Lower lobe of right lung (tissue), 2 donors: Measurements from ENCODE around the gene RAB28. TPM values are rescaled to one million over a fixed set of nuclear protein-coding genes. Genes with fewer than 3 reads are reported as not detected.

ENCODE experiments used
- ATAC-seq, 2 donors: fragments of 200-7000 bp; cut with Tn5 transposase; one replicate each; pipeline ENCODE4 v1.9.1; 2020 to 2022; ENCODE audit warnings: mild to moderate bottlenecking in 2 of 2, moderate library complexity in 2 of 2
- DNase-seq: peaks from one replicate; pipeline ENCODE4 v3.0.0-alpha.2; 2020
- H3K27ac ChIP-seq: fragments of 200-600 bp; one replicate; pipeline ENCODE4 v1.8.0; 2022
- H3K27me3 ChIP-seq: fragments of 200-600 bp; one replicate; pipeline ENCODE4 v1.8.0; 2022; ENCODE audit warnings: low read depth
- H3K36me3 ChIP-seq: fragments of 200-600 bp; one replicate; pipeline ENCODE4 v1.8.0; 2022; ENCODE audit warnings: mild to moderate bottlenecking
- H3K4me1 ChIP-seq: fragments of 200-600 bp; one replicate; pipeline ENCODE4 v1.8.0; 2022
- H3K4me3 ChIP-seq: fragments of 200-600 bp; one replicate; pipeline ENCODE4 v1.8.0; 2022; ENCODE audit warnings: mild to moderate bottlenecking
- H3K9me3 ChIP-seq: fragments of 200-600 bp; one replicate; pipeline ENCODE4 v1.8.0; 2022
- CTCF ChIP-seq: fragments of 200-600 bp; IDR thresholded peaks from one replicate; pipeline ENCODE4 v1.8.0; 2022; ENCODE audit warnings: antibody characterized with exemption, mild to moderate bottlenecking
- intact Hi-C: fragments of 100-400 bp; cut with DNase I; formaldehyde crosslinking; loops from one replicate; pipeline ENCODE4 v1.11.0; 2022
- total RNA-seq: library from RNA; stranded (reverse); fragmentation: NEBNext Ultra II Directional; extraction: Animal tissue kit (Norgen Biotek cat#: 25700); gene quantifications from one replicate; pipeline ENCODE4 v1.2.1, GENCODE V29; 2021
- donor health status: DM: no; HTN: yes; CAD: no; lungs with severe emphysema.

The RAB28 gene
- total RNA-seq, 1 donor from 2014 or later = 18.8 TPM

- H3K9me3 ChIP-seq = no peaks in the 10 kb centered on the region
- H3K4me1 ChIP-seq = no peaks in the 10 kb centered on the region
- no peaks in the 10 kb centered on the region for H3K27me3 ChIP-seq
- DNase-seq (no peak), ATAC-seq (no peak)
- no peak overlapping the region for H3K27ac ChIP-seq
- TF ChIP-seq CTCF = no peak
- H3K4me3 ChIP-seq = no peak overlapping the region
- H3K36me3 ChIP-seq = no peaks in the 10 kb centered on the region
- intact Hi-C loops = no loop called here
Measured at GRCh38 chr4:13325744-13326143, 158.4 kb downstream of the RAB28 start.

GRCh38 chr4:13323921-13324320 lies 160.2 kb downstream of the RAB28 start:
- no peak for ATAC-seq

GRCh38 chr4:13322681-13323101 lies 161.4 kb downstream of the RAB28 start:
- no peaks in the 10 kb centered on the region for H3K27me3 ChIP-seq

More at GRCh38 chr4:13323921-13324320, 160.2 kb downstream of the RAB28 start:
- Histone ChIP-seq H3K9me3 (no peaks in the 10 kb centered on the region), H3K36me3 (no peaks in the 10 kb centered on the region), H3K4me3 (no peak overlapping the region), H3K4me1 (no peaks in the 10 kb centered on the region), H3K27me3 (no peaks in the 10 kb centered on the region), H3K27ac (no peak overlapping the region)
- no peak for TF ChIP-seq CTCF
- intact Hi-C loops = no loop called here
- no peak for DNase-seq

More at GRCh38 chr4:13322681-13323101, 161.4 kb downstream of the RAB28 start:
- Histone ChIP-seq H3K36me3 (no peaks in the 10 kb centered on the region), H3K9me3 (no peaks in the 10 kb centered on the region), H3K4me1 (no peaks in the 10 kb centered on the region), H3K27ac (no peak overlapping the region), H3K4me3 (no peak overlapping the region)
- intact Hi-C loops = no loop called here
- no peak for TF ChIP-seq CTCF
- DNase-seq = no peak
- ATAC-seq = no peak

Other genes starting within 250 kb of the RAB28 start
- gene NKX3-2, start 60.2 kb upstream of the RAB28 start, total RNA-seq = not detected
- 42.7 TPM for gene BOD1L1, start 143.4 kb upstream of the RAB28 start, total RNA-seq